DND-41 (cell line): ENCODE data around the gene LRRC8D.

ENCODE experiments used
- ATAC-seq: fragments of 200-7000 bp; cut with Tn5 transposase; 3 replicates; pipeline ENCODE4 v1.9.1; 2021; ENCODE audit warnings: low read depth; ENCODE audit not compliant: insufficient read depth
- DNase-seq: peaks from one replicate; pipeline ENCODE4 v3.0.0-alpha.2; 2020
- H2AFZ ChIP-seq: 2 replicates; pipeline ENCODE4 v1.6.0; 2012; ENCODE audit warnings: low read depth, low read length
- H3K27ac ChIP-seq: 2 replicates; pipeline ENCODE4 v1.5.1; 2012; ENCODE audit warnings: low read length, inconsistent platforms
- H3K27me3 ChIP-seq: fragments of 200-600 bp; sonication (generic); 2 replicates; pipeline ENCODE4 v1.6.0; 2012; ENCODE audit warnings: low read length, mild to moderate bottlenecking, inconsistent platforms; ENCODE audit not compliant: insufficient read depth, poor library complexity
- H3K36me3 ChIP-seq: 2 replicates; pipeline ENCODE4 v1.5.1; 2012; ENCODE audit warnings: low read length, inconsistent platforms; ENCODE audit not compliant: insufficient read depth
- H3K4me1 ChIP-seq: 2 replicates; pipeline ENCODE4 v1.5.1; 2012; ENCODE audit warnings: mild to moderate bottlenecking, low read length; ENCODE audit not compliant: insufficient read depth
- H3K4me2 ChIP-seq: 2 replicates; pipeline ENCODE4 v1.6.0; 2012; ENCODE audit warnings: mild to moderate bottlenecking, moderate library complexity, low read length, inconsistent platforms; ENCODE audit not compliant: insufficient read depth
- H3K4me3 ChIP-seq, 2 experiments: fragments of 200-600 bp in 1 of 2; shearing (Covaris generic) in 1 of 2; 2 replicates each; pipeline ENCODE4 v1.5.1; 2012 to 2016; ENCODE audit warnings: inconsistent platforms in 2 of 2, low read length in 2 of 2, mild to moderate bottlenecking in 2 of 2, low read depth in 1 of 2, moderate library complexity in 1 of 2
- H3K79me2 ChIP-seq: 2 replicates; pipeline ENCODE4 v1.6.0; 2012; ENCODE audit warnings: low read length, inconsistent platforms; ENCODE audit not compliant: insufficient read depth
- H3K9ac ChIP-seq: 2 replicates; pipeline ENCODE4 v1.6.0; 2012; ENCODE audit warnings: low read depth, mild to moderate bottlenecking, inconsistent platforms, low read length, moderate library complexity
- H3K9me3 ChIP-seq: 2 replicates; pipeline ENCODE4 v1.5.1; 2012; ENCODE audit warnings: low read length, moderate library complexity, mild to moderate bottlenecking, inconsistent platforms; ENCODE audit not compliant: insufficient read depth, severe bottlenecking
- H4K20me1 ChIP-seq: 2 replicates; pipeline ENCODE4 v1.6.0; 2012; ENCODE audit warnings: low read length; ENCODE audit not compliant: insufficient read depth
- EZH2 ChIP-seq: IDR thresholded peaks from 3 replicates; pipeline ENCODE4 v1.6.1; 2012; ENCODE audit warnings: borderline replicate concordance, low read depth, mild to moderate bottlenecking, moderate library complexity, low read length, inconsistent platforms; ENCODE audit not compliant: severe bottlenecking
- TF ChIP-seq, protein P1 (sequence below): IDR thresholded peaks from 2 replicates; pipeline ENCODE4 v1.5.1; 2012; ENCODE audit warnings: borderline replicate concordance, low read length, moderate library complexity, mild to moderate bottlenecking; ENCODE audit not compliant: poor library complexity, severe bottlenecking; ENCODE audit errors: extremely low read depth

The LRRC8D gene

DNA sequence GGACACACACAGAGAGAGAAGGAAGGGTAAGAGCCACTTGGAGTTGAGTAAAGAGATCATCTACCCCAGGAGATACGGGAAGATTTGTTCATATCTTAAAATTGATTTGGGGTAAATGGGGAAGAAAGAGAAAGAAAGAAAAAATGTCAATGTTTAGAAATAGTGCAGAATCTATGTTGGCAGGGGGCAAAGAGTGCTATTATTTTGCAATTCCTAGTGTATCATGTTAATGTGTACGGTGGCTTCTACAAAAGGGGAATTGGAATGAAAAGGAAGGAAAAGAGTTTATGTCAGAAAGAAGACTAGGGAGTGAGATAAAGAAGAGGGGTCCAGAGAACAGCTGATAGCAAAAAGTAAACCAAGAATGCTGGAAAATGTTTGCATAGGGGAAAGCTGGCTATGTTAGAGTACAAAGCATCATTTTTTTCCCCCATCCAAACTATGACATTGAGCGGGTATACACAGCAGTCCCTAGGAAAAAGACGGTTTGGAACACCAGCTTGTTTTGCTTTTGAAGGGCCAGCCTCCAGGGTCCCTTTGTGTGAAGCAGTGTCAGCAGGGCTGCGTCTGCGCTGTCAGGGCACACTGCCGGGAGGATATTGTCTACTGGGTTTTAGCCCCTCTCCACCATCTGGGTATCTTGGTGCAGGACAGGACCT, 10.8 kb downstream of the LRRC8D start:
- Histone ChIP-seq H3K9me3 (no peaks in the 10 kb centered on the region), H3K4me2 (no peak overlapping the region), H2AFZ (no peak overlapping the region), H3K27ac (no peak overlapping the region), H3K4me1 (no peaks in the 10 kb centered on the region), H3K9ac (no peak overlapping the region), H3K36me3 (peaks cover 7% of the 10 kb centered on the region; the same call in 1 of the 2 replicates), H3K27me3 (no peaks in the 10 kb centered on the region), H4K20me1 (no peaks in the 10 kb centered on the region), H3K79me2 (peaks cover 33% of the 10 kb centered on the region), H3K4me3 (no peak overlapping the region)
- no peak for ATAC-seq
- DNase-seq = no peak
- TF ChIP-seq, protein P1, sequence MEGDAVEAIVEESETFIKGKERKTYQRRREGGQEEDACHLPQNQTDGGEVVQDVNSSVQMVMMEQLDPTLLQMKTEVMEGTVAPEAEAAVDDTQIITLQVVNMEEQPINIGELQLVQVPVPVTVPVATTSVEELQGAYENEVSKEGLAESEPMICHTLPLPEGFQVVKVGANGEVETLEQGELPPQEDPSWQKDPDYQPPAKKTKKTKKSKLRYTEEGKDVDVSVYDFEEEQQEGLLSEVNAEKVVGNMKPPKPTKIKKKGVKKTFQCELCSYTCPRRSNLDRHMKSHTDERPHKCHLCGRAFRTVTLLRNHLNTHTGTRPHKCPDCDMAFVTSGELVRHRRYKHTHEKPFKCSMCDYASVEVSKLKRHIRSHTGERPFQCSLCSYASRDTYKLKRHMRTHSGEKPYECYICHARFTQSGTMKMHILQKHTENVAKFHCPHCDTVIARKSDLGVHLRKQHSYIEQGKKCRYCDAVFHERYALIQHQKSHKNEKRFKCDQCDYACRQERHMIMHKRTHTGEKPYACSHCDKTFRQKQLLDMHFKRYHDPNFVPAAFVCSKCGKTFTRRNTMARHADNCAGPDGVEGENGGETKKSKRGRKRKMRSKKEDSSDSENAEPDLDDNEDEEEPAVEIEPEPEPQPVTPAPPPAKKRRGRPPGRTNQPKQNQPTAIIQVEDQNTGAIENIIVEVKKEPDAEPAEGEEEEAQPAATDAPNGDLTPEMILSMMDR = no peak
- no peak for TF ChIP-seq EZH2

DNA sequence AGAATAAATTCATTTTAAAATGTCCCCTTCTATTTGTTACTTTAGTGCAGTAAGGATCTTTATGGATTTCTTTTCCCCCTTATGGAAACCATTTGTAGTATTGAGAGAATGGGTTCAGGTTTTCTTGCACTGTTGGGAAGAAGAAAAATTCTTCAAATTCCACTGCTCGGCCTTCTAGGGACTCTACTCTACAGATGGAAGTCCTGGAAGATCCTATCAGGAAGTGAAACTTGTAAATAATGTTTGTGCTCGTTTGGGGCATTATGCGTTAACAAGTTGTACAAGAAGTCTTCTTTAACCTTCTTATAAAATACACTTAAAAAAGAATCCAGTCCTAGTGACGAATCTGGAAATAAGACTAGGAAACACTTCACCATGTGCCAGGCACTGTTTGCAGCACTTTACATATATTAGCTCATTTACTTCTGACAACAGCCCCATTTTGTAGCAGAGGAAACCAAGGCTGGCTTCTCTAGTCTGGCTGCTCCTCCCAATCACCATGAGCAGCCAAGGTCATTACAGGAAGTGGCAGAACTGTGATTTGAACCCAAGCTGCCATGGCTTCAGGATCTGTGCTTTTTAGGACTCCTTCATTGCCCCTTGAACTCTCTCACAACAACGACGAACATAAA, 11.8 kb downstream of the LRRC8D start:
- no peaks in the 10 kb centered on the region for H3K4me1 ChIP-seq
- no peak overlapping the region for H3K4me3 ChIP-seq
- no peak overlapping the region for H3K27ac ChIP-seq
- peaks cover 35% of the 10 kb centered on the region for H3K79me2 ChIP-seq
- DNase-seq (no peak), ATAC-seq (no peak)
- H3K36me3 ChIP-seq = peaks cover 3% of the 10 kb centered on the region; the same call in 1 of the 2 replicates
- no peak overlapping the region for H3K9ac ChIP-seq
- no peaks in the 10 kb centered on the region for H3K27me3 ChIP-seq
- no peak overlapping the region for H3K4me2 ChIP-seq
- no peaks in the 10 kb centered on the region for H3K9me3 ChIP-seq
- TF ChIP-seq, protein P1 = no peak
- TF ChIP-seq EZH2 = no peak
- H4K20me1 ChIP-seq = no peaks in the 10 kb centered on the region
- no peak overlapping the region for H2AFZ ChIP-seq

GRCh38 chr1:89833183-89834082, 12.6 kb downstream of the LRRC8D start:
- TF ChIP-seq, protein P1 = no peak
- no peak for TF ChIP-seq EZH2
- Histone ChIP-seq H3K79me2 (peaks cover 32% of the 10 kb centered on the region), H3K4me1 (no peaks in the 10 kb centered on the region), H4K20me1 (no peaks in the 10 kb centered on the region), H3K4me2 (no peak overlapping the region), H3K4me3 (no peak overlapping the region), H3K9ac (no peak overlapping the region), H3K36me3 (no peaks in the 10 kb centered on the region), H3K27ac (no peak overlapping the region), H3K27me3 (no peaks in the 10 kb centered on the region), H3K9me3 (no peaks in the 10 kb centered on the region), H2AFZ (no peak overlapping the region)
- ATAC-seq = no peak
- no peak for DNase-seq
